OCI-LY1 (cell line): ENCODE data around the gene STAG2.

Experiments
- H2AFZ ChIP-seq: fragments of 200-600 bp; sonication (generic), shearing (Covaris generic); 2 replicates; pipeline ENCODE4 v1.6.0; 2014; ENCODE audit warnings: antibody characterized with exemption, mild to moderate bottlenecking, low read length
- H3F3A ChIP-seq: fragments of 200-600 bp; sonication (generic), shearing (Covaris generic); 2 replicates; pipeline ENCODE4 v1.6.0; 2014; ENCODE audit warnings: mild to moderate bottlenecking, antibody characterized with exemption, low read length, moderate library complexity; ENCODE audit not compliant: insufficient read depth
- H3K27ac ChIP-seq: fragments of 200-600 bp; sonication (generic); 2 replicates; pipeline ENCODE4 v1.5.1; 2014; ENCODE audit warnings: low read length, mixed run types, mild to moderate bottlenecking, low read depth; ENCODE audit not compliant: poor library complexity, severe bottlenecking
- H3K27me3 ChIP-seq: fragments of 200-600 bp; sonication (generic); 2 replicates; pipeline ENCODE4 v1.6.0; 2014; ENCODE audit warnings: antibody characterized with exemption, mild to moderate bottlenecking, low read length, moderate library complexity; ENCODE audit not compliant: insufficient read depth
- H3K36me3 ChIP-seq: fragments of 200-600 bp; sonication (generic); 2 replicates; pipeline ENCODE4 v1.6.1; 2014; ENCODE audit warnings: mild to moderate bottlenecking, antibody characterized with exemption, low read length, moderate library complexity, mixed read lengths; ENCODE audit not compliant: insufficient read depth
- H3K4me1 ChIP-seq: fragments of 200-600 bp; sonication (generic); 2 replicates; pipeline ENCODE4 v1.5.1; 2014; ENCODE audit warnings: mild to moderate bottlenecking, low read length, moderate library complexity; ENCODE audit not compliant: insufficient read depth, severe bottlenecking
- H3K4me2 ChIP-seq: fragments of 200-600 bp; sonication (generic), shearing (Covaris generic); 2 replicates; pipeline ENCODE4 v1.6.1; 2014; ENCODE audit warnings: low read length
- H3K4me3 ChIP-seq: fragments of 200-600 bp; sonication (generic); 2 replicates; pipeline ENCODE4 v1.5.1; 2014; ENCODE audit warnings: low read length, low read depth, mild to moderate bottlenecking, mixed read lengths; ENCODE audit not compliant: poor library complexity, severe bottlenecking
- H3K79me2 ChIP-seq: fragments of 200-600 bp; shearing (Covaris generic); 2 replicates; pipeline ENCODE4 v1.6.1; 2016; ENCODE audit warnings: mixed run types, low read length, mixed read lengths; ENCODE audit not compliant: insufficient read depth
- H3K9ac ChIP-seq: fragments of 200-600 bp; sonication (generic), shearing (Covaris generic); 2 replicates; pipeline ENCODE4 v1.6.1; 2014; ENCODE audit warnings: mild to moderate bottlenecking, low read length, mixed read lengths
- H3K9me2 ChIP-seq: fragments of 200-600 bp; sonication (generic), shearing (Covaris generic); 2 replicates; pipeline ENCODE4 v1.6.1; 2014; ENCODE audit warnings: low read depth, mild to moderate bottlenecking, low read length, mixed read lengths
- H3K9me3 ChIP-seq: fragments of 200-600 bp; shearing (Covaris generic); 2 replicates; pipeline ENCODE4 v1.6.1; 2014; ENCODE audit warnings: low read length, mixed read lengths
- H4K20me1 ChIP-seq: fragments of 200-600 bp; sonication (generic), shearing (Covaris generic); 2 replicates; pipeline ENCODE4 v1.6.0; 2016; ENCODE audit warnings: mild to moderate bottlenecking, low read length; ENCODE audit not compliant: insufficient read depth
- EZH2 ChIP-seq: fragments of 200-600 bp; sonication (generic), shearing (Covaris generic); IDR thresholded peaks from 2 replicates; pipeline ENCODE4 v1.8.0; 2017; ENCODE audit warnings: borderline replicate concordance, mixed run types, mild to moderate bottlenecking, antibody characterized with exemption, low read length, moderate library complexity, mixed read lengths
- TF ChIP-seq, protein P1 (sequence below): fragments of 200-600 bp; sonication (generic), shearing (Covaris generic); IDR thresholded peaks from 2 replicates; pipeline ENCODE4 v1.5.1; 2017; ENCODE audit warnings: mild to moderate bottlenecking, antibody characterized with exemption, low read length, moderate library complexity, mixed read lengths

Gene STAG2

DNA sequence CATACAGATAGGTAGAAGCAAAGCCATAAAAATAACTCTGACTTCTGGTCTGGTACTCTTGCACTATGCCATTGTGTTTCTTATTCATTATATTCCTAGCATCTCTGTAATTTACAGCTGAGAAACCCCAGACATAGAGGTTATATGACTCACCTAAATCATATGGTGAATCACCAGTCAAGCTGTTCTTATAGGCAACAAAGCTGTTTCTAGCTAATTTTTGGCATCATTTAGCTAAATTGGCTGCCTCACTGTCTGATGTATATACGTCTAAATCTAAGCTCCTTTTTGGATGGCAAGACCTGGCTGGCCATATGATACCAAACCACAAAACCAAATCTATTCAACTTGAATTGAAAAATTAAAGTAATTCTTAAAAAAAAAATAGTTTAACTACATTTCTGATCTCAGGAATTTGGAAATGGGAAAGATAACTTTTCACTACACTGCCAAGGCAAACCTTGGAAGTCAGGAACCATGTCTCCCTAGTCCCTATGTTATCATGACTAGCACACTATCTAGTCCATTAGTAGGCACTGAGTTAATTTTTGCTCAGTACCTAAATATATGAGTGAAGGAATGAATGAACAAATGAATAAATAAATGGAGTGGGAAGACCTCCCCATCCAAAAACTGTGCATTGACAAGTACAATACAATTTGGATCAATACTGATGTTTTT is 41.3 kb upstream of the STAG2 start:
- H3K36me3 ChIP-seq = no peaks in the 10 kb centered on the region
- no peak overlapping the region for H3K9ac ChIP-seq
- no peaks in the 10 kb centered on the region for H3K4me1 ChIP-seq
- H3F3A ChIP-seq = no peaks in the 10 kb centered on the region
- no peak overlapping the region for H3K27ac ChIP-seq
- H3K27me3 ChIP-seq = no peaks in the 10 kb centered on the region
- H4K20me1 ChIP-seq = no peaks in the 10 kb centered on the region
- TF ChIP-seq, protein P1, sequence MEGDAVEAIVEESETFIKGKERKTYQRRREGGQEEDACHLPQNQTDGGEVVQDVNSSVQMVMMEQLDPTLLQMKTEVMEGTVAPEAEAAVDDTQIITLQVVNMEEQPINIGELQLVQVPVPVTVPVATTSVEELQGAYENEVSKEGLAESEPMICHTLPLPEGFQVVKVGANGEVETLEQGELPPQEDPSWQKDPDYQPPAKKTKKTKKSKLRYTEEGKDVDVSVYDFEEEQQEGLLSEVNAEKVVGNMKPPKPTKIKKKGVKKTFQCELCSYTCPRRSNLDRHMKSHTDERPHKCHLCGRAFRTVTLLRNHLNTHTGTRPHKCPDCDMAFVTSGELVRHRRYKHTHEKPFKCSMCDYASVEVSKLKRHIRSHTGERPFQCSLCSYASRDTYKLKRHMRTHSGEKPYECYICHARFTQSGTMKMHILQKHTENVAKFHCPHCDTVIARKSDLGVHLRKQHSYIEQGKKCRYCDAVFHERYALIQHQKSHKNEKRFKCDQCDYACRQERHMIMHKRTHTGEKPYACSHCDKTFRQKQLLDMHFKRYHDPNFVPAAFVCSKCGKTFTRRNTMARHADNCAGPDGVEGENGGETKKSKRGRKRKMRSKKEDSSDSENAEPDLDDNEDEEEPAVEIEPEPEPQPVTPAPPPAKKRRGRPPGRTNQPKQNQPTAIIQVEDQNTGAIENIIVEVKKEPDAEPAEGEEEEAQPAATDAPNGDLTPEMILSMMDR = no peak
- no peak for TF ChIP-seq EZH2
- H3K4me2 ChIP-seq = no peak overlapping the region
- no peak overlapping the region for H2AFZ ChIP-seq
- no peaks in the 10 kb centered on the region for H3K79me2 ChIP-seq
- H3K9me2 ChIP-seq = no peaks in the 10 kb centered on the region
- no peaks in the 10 kb centered on the region for H3K9me3 ChIP-seq
- no peak overlapping the region for H3K4me3 ChIP-seq

DNA sequence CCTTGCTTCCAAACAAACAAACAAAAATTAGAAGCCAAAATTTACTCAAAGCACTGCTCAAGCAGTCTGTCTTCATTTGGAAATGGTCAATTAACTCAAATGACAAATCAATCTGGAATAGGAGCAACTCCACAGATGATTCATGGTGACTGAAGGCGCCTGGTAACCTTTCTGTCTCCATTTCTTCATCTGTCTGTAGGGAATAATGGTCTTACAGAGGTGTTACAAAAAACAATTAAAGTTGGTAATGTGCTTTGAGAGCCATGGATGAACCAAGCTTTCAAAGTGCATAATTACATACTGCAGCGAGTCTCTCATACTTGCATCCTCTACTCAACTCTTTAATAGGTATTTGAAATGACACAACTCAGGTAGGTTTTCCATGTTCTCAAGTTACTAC is 38.3 kb upstream of the STAG2 start:
- H3K36me3 ChIP-seq = no peaks in the 10 kb centered on the region
- no peaks in the 10 kb centered on the region for H3K79me2 ChIP-seq
- no peak overlapping the region for H3K4me3 ChIP-seq
- no peaks in the 10 kb centered on the region for H4K20me1 ChIP-seq
- no peaks in the 10 kb centered on the region for H3K27me3 ChIP-seq
- H3K9me3 ChIP-seq = no peaks in the 10 kb centered on the region
- H3K9me2 ChIP-seq = no peaks in the 10 kb centered on the region
- TF ChIP-seq EZH2 = no peak
- TF ChIP-seq, protein P1 = no peak
- no peak overlapping the region for H3K4me2 ChIP-seq
- no peak overlapping the region for H3K9ac ChIP-seq
- H3K4me1 ChIP-seq = no peaks in the 10 kb centered on the region
- H3F3A ChIP-seq = no peaks in the 10 kb centered on the region
- H3K27ac ChIP-seq = no peak overlapping the region
- H2AFZ ChIP-seq = no peak overlapping the region

DNA sequence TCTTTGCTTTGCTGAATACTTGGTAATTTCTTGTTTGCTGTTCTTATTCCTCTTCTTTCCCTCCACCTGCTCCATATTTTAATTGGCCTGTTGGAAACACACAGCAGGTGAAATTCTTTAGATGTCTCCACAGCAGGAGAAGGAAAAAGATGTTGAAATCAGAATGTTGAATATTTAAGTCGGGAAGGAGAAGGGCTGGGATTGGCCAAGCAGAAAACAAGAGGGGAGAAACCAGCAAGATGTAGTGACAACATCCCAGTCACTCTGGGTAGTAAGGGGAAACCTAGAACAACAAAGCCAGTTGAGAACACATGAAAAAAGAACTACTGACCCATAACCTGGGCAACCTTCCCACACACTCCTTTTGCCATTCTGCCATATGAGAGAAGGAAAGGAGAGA is 37.3 kb upstream of the STAG2 start:
- H3K9ac ChIP-seq = no peak overlapping the region
- no peak overlapping the region for H3K27ac ChIP-seq
- no peaks in the 10 kb centered on the region for H3K9me2 ChIP-seq
- no peaks in the 10 kb centered on the region for H3K27me3 ChIP-seq
- H3K4me3 ChIP-seq = no peak overlapping the region
- no peak for TF ChIP-seq EZH2
- TF ChIP-seq, protein P1 = no peak
- no peaks in the 10 kb centered on the region for H4K20me1 ChIP-seq
- no peaks in the 10 kb centered on the region for H3K9me3 ChIP-seq
- H3F3A ChIP-seq = no peaks in the 10 kb centered on the region
- no peaks in the 10 kb centered on the region for H3K79me2 ChIP-seq
- no peak overlapping the region for H3K4me2 ChIP-seq
- H2AFZ ChIP-seq = no peak overlapping the region
- H3K36me3 ChIP-seq = no peaks in the 10 kb centered on the region
- no peaks in the 10 kb centered on the region for H3K4me1 ChIP-seq
